HG03558 (cell line): Measurements from ENCODE around the gene CCDC33.

Experiments
- ATAC-seq: cut with Tn5 transposase; IDR thresholded peaks from one replicate; pipeline ENCODE4 v1.9.1; 2021; ENCODE audit warnings: moderate number of reproducible peaks; ENCODE audit not compliant: unreplicated experiment; ENCODE audit errors: extremely low read depth

Gene CCDC33

GRCh38 chr15:74208496-74208895 is 27.6 kb upstream of the CCDC33 start:
- no peak for ATAC-seq

- no peak for ATAC-seq
Observed at GRCh38 chr15:74208901-74209559, 27.1 kb upstream of the CCDC33 start.

GRCh38 chr15:74209560-74209958 is 26.6 kb upstream of the CCDC33 start:
- ATAC-seq: no peak

- no peak for ATAC-seq
Observed at GRCh38 chr15:74209997-74210671, 26.0 kb upstream of the CCDC33 start.

- ATAC-seq: no peak
Observed at GRCh38 chr15:74210729-74211128, 25.4 kb upstream of the CCDC33 start.

GRCh38 chr15:74211656-74212055 is 24.5 kb upstream of the CCDC33 start:
- no peak for ATAC-seq

- no peak for ATAC-seq
Observed at GRCh38 chr15:74212494-74212893, 23.6 kb upstream of the CCDC33 start.

- no peak for ATAC-seq
Observed at GRCh38 chr15:74213858-74214284, 22.3 kb upstream of the CCDC33 start.

GRCh38 chr15:74214324-74215021 is 21.7 kb upstream of the CCDC33 start:
- no peak for ATAC-seq

- no peak for ATAC-seq
Observed at GRCh38 chr15:74215958-74216357, 20.2 kb upstream of the CCDC33 start.

- no peak for ATAC-seq
Observed at GRCh38 chr15:74216949-74217348, 19.2 kb upstream of the CCDC33 start.

GRCh38 chr15:74217907-74218885 is 17.9 kb upstream of the CCDC33 start:
- ATAC-seq: no peak

GRCh38 chr15:74220475-74221248 is 15.5 kb upstream of the CCDC33 start:
- no peak for ATAC-seq

GRCh38 chr15:74221399-74222239 is 14.5 kb upstream of the CCDC33 start:
- no peak for ATAC-seq

- no peak for ATAC-seq
Observed at GRCh38 chr15:74222240-74223119, 13.6 kb upstream of the CCDC33 start.

- ATAC-seq: no peak
Observed at GRCh38 chr15:74225928-74226327, 10.2 kb upstream of the CCDC33 start.

- ATAC-seq: no peak
Observed at GRCh38 chr15:74226761-74227540, 9.2 kb upstream of the CCDC33 start.
